Measurements from ENCODE around the gene COMMD3. TPM values are rescaled to one million over a fixed set of nuclear protein-coding genes. Genes with fewer than 3 reads are reported as not detected.

Gene COMMD3
- total and polyA plus RNA-seq, 9 of the 15 experiments (the other 6 are each of a cell fraction or from before 2014, with no cell fraction given), result 50.7 to 217 (median 80.1) TPM

- TF ChIP-seq USF2 (CRISPR knock-in tag; IDR thresholded peaks at IDR 0.05), result no peak
- TF ChIP-seq ARNT (IDR thresholded peaks at IDR 0.05), result no peak
- TF ChIP-seq SETDB1 (IDR thresholded peaks at IDR 0.05; ENCODE audit: low read length), result no peak
- TF ChIP-seq TRIM24 (IDR thresholded peaks at IDR 0.05), result no peak
- no peak for TF ChIP-seq THRA (IDR thresholded peaks at IDR 0.05)
- no peak for TF ChIP-seq ZNF395 (CRISPR knock-in tag; IDR thresholded peaks at IDR 0.05)
- TF ChIP-seq ZFX (CRISPR knock-in tag; IDR thresholded peaks at IDR 0.05), result peak; percentile 97
- TF ChIP-seq HNRNPLL (IDR thresholded peaks at IDR 0.05; ENCODE audit: low read depth, low read length, poor library complexity, severe bottlenecking), result peak; percentile 67
- TF ChIP-seq MTA1 (IDR thresholded peaks at IDR 0.05; ENCODE audit: borderline replicate concordance), result no peak
- TF ChIP-seq FOXA1 (IDR thresholded peaks at IDR 0.05; ENCODE audit: borderline replicate concordance), result no peak
- TF ChIP-seq ZNF511 (CRISPR knock-in tag; IDR thresholded peaks at IDR 0.05), result no peak
- TF ChIP-seq GABPA (tag; conservative IDR thresholded peaks at IDR 0.05; ENCODE audit: low read depth), result peak; percentile 64
- peak; percentile 67 for TF ChIP-seq CCNT2 (IDR thresholded peaks at IDR 0.05; ENCODE audit: borderline replicate concordance, extremely low read depth, insufficient read length, low read depth, low read length)
- no peak for TF ChIP-seq CCAR2 (IDR thresholded peaks at IDR 0.05; ENCODE audit: low read depth, low read length)
- TF ChIP-seq KDM1A (IDR thresholded peaks at IDR 0.05), result no peak
- TF ChIP-seq CLOCK (CRISPR knock-in tag; IDR thresholded peaks at IDR 0.05; ENCODE audit: borderline replicate concordance), result no peak
- TF ChIP-seq PHB (CRISPR knock-in tag; IDR thresholded peaks at IDR 0.05), result no peak
- TF ChIP-seq FOXK1 (CRISPR knock-in tag; IDR thresholded peaks at IDR 0.05; ENCODE audit: borderline replicate concordance), result no peak
- TF ChIP-seq HMGXB4 (CRISPR knock-in tag; IDR thresholded peaks at IDR 0.05), result peak; percentile 65; the same call in 1 of the 2 replicates
These were observed 24.4 kb downstream of the COMMD3 start (continued) for GRCh38 chr10:22340329-22341189.

Measured in K562 (cell line).